Activated naive CD4-positive, alpha-beta T cell treated with anti-CD3 and anti-CD28 coated beads, Interleukin-2, amount 50 U/mL, for 16 hours (primary cell): ENCODE measurements around the gene HOXD8.

ENCODE experiments used
- DNase-seq: peaks from one replicate; pipeline ENCODE4 v3.0.0-alpha.2; 2020

Gene HOXD8

DNA sequence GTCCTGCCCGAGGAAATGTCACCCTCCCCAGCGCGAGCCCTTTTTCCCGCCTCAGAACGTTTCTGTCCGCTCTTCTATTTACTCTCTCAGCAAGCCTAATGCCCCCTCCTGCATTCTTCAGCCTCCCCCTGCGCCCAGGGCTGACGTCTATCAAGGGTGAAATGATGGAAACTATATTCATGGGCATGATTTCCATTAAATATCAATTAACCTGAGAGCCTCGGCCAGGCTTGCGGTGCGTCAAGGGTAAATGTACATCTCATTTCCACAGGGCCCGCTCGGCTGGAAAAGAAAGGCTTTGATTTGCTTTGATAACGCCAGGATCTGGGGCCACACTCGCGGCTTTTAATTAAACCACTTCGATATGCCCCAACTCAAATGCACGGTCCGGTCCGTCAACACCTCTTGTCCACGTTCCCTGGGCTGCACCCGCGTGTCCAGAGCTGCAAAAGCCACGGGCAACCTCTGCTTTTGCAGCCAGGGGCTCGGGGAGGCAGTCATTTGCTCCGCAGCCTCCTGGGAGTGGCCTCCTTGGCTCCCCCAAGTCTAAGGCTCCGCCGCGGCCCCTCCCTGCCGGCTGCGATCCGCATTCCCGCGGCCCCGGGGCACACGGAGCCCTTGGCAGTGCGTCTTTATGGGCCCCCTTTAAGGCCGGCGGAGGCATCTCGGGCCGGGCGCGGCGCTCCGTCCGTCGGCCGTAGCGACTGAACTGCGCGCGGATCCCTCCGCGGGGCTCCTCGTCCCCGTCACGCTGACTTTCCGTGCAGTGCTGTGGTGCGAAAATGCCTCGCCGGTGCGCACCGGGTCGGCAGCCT, at the start of gene HOXD8:
Gene HOXD8, plus strand, starts transcription at position 724 of the 815 bp plus-strand sequence. CDS start 662 bp downstream, outside the sequence.
- DNase-seq: no peak

DNA sequence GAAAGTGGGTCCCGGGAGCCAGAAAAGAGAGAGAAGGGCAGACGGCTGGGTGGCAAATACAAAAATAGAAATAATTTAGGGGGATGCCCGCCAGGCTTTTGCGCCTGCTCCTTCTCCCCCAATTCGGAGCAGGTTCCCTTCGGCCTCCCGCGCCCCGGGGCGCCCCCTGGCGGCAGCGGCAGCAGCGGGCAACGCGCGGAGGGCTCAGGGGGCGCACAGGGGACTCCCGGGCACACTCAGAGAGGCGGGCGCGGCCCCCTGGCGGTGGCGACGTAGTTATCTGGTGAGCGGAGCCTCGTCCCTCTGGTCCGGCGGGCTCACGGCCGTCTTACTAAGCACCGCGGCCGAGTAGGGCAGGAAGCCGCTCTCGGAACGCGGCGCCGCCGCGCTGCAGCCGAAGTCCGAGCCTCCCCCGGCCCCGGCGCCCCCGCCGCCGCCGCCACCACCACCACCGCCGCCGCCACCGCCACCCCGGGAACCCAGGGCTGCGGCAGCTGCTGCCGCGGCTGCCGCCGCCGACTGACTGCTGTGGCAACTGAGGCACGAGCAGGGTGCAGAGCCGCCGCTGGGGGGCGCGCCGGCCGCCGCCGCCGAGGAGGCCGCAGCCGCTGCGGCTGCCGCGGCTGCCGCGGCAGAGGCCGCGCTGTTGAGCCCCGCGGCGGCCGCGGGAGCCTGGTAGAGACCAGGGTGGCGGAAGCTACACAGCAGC, 49.5 kb upstream of the HOXD8 start:
- DNase-seq: no peak

DNA sequence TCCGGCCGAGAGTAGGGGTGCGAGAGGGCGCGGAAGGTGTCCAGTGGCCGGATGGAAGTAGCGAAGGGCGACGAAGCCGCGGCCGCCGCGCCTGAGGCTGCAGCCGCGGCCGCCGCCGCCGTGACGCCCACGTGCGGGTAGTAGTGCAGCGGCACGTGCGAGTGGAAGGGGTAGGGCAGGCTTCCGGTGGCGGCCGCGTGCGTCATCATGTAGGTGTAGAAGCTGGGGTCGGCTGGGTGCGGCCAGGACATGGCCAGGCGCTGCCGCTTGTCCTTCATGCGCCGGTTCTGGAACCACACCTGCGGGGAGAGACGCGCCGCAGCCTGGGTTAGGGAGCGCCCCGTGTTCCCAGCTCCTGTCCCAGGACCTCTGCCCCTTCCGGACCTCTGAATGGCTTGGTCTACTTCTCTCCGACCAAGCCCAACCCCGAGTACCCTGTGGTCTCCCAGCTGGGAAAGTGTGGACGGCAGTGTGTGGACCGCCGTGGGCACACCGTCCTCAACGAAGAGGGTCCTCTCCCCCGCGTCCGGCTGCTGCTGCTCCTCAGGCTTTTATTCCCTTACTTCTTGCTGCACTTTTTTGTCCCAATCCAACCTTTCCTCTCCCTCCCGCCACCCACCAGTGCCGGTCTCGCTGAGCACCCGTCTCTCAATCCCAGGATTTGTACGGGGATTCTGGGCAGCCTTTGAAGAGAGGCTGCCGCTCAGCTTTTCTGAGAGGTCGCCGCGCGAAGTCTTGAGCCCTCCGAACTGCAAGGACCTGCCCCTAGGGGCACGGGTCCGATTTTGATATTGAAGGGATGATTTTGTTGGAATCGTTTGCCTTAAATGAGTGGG, 48.7 kb upstream of the HOXD8 start:
- no peak for DNase-seq

DNA sequence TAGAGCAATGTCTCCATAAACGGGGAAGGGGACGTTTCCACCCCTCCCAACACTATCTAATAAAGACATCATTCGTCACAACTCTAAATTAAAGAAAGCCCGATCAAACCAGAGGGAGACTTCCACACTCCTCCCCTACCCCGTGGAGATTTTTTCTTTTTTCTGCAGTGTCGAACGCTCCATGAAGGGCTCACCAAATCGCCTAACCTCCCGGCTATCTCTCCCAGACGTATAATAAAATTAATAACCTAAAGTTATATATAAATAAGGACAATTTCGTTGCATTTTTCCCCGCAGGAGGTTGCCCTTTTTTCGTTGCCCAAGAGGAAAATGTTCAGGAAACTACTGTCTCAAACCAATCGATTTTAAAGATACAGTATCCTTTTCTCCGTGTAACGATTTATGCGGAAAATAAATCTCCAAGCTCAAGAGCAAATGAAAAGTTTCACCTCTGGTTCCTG, 48.1 kb upstream of the HOXD8 start:
- DNase-seq: no peak

DNA sequence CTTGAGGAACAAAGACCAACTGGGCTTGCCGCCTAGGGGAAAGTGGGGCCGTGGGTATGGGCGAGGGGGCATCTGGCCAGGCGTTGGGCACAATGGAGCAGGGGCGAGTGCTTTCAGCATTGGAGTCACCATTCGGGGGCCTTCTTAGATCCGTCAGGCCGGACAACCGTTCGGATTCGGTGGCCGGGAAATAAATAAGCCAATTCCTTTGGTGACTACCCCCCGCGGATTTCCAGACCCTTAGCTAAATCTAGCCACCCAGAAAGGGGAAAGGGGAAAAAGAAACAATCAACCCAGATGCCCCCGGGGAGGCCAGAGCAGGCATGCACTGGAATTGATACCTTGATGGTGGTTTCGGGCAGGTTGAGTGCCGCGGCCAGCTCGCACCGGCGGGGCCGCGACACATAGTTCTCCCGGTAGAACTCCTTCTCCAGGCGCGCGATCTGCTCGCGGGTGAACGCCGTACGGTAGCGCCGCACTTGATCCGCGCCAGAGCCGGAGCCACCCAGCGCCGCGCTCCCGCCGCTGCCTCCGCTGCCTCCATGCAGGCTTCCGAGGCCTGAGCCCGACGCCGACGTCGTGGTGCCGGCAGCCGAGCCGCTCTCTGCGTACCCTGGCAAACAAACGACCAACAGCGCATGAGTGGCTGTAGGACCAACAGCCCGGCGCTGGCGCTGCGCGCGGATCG, 47.5 kb upstream of the HOXD8 start:
- no peak for DNase-seq

DNA sequence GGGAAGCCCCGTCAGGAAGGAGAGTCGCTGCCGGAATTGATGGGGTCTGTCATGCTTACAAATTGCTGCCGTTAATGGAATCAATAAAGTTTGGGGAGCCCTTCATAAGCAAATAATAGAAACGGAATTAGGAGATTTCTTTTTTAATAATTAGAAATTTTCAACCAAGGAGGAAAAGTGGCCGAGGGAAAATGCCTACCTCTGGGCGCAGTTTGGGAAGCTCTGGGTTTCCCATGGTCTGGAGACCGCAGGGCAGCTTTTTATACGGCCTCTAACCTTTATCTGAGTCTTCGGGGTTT, 47.0 kb upstream of the HOXD8 start:
- no peak for DNase-seq

DNA sequence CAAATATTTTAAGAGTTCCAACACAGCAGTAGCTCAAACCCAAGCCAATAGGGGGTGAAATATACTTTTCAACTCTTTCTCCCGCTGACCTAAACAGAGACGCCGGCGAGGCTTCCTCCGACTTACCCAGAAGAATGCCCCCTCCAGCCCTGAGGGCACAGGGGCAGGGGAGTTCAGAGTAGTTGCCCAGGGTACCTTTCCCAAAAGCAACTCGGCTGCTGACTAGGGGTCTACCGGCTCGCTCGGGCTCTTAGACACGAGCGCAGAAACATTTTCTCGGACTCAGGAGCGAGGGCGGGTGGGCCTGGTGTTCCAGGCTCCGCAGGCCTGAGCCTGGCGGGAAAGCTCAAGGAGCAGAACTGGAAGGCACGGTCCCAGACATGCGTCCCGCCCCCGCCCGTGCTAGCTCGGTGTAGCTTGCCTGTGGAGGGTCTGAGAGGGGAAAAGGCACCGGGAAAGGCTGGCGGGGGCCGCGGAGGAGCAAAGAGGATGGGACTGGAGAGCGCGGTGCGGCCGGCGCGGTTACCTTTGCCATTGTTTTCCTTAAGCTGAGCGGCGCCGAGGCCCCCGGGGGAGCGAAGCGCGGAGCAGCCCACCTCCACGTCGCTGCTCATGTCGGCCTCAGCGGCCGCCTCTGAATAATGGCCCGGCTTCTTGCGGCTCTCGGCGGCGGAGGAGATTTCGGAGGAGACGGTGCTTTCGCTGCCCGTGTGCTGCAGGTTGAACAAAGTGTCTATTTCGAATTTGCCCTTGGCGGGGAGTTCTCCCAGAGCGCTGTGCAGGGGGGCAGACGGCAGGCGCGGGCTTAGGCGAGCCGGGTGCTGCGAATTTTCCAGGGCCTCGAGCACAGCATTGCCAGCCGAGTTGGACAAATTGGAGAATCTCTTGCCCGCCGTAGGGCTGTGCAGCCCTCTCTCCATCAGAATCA, 46.4 kb upstream of the HOXD8 start:
- no peak for DNase-seq

DNA sequence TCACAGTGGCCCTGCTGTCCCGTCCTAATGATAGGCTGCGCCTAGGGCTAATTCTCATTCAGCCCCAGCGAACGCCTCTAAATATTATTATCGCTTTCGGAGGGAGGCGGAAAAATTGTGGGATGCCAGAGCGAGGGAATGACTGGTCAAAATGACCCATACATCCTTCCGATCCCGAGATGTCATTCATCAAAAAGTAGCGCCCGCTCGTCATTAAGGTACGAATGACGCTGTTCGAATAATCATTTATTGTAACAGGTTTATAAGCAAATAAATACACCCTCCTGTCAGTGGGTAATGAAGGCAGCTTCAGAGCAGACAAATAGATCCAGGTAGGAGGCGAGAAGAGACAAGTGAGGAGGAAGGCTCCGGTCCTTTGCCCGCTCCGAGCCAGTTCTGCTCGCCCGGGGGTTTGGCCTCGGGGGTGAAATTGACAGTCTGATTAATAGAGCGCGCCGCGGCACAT, 45.7 kb upstream of the HOXD8 start, which contains the start of gene EVX2:
Gene EVX2, minus strand, starts transcription at position 167 of the 466 bp plus-strand sequence. CDS start 186 bp downstream, outside the sequence.
- DNase-seq: no peak

DNA sequence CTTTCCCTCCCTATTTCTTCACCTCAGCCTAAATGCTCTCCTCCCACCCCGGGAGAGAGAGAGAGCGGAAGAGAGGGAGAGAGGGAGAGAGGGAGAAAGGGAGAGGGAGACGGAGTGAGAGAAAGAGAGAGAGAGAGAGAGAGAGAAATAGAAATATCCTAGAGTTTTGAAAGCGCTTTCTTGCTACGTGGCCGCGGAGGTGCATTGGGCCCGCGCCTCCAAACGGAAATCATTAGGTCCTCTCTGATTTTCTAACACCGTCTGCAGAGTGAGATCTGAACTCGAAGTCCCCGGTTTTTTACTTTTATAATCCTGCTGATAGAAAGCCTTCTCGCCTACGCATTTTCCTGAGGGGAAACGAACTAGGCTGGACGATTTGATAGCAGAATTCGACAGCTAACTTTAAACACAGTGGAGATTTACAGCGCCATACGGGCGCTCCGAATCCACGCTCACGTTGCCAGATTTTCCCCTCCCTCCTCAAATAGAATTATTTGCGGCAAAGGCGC, 44.8 kb upstream of the HOXD8 start:
- no peak for DNase-seq

DNA sequence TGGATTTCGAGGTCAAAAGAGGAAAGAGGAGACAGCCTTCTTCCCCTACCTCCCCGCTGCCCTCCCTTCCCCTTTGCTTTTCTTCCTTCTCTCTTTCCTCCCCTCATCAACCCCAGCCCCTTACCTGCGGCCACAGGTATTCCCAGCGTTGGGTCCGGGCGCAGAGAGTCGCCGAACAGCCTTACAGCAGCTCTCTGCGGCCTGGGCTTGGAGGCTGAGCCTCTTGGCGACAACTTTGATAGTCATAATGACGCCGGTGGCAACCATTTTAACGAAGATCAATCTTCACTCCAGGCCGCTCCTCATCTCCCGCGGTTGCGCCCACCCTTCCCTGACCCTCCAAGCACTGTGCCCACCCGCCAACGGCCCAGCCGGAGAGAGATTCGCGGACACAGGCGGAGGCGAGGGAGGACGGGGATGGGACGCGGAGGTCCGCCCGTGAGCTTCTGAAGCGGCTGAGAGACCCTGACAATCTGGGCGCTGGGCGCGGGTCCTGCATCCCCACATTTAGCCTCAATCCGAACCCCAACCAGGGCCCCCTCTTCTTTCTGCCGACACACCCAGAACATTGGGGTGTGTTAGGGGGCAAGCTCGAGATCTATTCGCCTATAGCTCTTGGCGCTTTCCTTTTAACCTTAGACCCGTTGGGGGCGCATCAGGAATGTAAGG, 44.3 kb upstream of the HOXD8 start:
- no peak for DNase-seq

DNA sequence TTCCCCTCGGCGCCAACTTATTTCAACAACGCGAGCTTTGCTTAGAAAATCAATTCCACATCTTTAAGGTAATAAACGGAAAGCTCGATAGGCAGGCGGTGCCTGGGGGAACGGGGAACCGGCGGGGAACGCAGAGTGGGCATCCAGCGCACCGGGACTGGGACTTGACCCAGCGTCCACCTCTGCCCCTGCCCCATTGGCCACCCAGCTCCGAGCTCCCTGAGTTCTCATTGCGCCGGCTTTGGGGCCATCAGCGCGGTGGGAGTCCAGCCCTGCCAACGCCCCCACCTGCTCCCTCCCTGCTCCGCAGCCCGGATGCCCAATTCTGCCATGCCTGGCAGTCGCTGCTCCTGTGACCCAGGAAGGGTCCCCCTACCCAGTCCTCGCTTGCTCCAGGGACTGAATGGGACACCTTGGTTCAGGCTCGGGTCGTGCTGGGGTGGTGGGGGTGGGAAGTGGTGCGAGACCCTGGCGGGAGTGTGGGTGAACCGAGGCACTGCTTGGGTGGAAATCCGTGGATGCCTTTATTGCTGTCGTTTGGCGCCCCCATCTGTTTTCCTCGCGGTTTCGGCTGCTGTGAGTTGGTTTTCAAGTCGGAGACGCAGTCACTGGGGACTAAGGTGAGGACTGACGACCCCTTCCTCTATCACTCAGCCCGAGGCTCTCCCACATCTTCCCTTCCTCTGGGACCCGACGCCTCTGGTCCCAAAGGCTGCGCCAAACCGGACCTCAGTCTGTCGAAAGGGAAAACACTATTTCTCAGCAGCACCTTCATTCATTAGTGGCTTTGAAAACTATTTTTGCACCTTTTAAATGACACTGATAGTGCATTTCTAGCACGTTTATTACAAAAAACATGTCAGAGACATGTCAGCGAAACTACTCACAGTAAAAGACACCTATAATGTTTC, 43.4 kb upstream of the HOXD8 start:
- DNase-seq: no peak

DNA sequence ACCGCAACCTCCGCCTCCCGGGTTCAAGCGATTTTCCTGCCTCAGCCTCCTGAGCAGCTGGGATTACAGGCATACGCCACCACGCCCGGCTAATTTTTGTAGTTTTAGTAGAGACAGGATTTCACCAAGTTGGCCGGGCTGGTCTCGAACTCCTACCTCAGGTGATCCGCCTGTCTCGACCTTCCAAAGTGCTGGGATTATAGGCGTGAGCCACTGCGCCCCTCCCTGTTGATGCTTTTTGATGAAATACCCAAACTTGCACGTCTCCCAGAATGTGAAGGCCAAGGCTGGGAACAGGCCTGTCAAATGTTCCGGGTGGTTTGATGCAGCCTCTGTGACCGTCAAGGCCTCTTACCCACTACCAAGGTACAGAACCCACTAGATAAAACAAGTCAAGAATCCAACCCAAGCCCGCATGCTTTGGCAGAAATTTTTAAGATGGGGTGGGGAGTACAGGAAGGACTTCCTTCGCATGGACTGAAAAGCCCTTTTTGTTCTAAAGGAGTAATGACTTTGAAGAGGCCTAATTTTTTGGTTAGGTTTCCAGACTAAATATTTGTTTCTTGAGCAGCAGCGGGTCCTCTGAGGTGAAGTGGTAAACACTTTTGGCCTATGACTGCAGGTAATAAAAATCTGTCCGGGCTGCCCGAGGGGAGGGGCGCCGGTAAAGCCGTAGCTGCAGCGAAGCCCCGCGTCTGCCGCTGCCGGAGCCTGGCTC, 42.0 kb upstream of the HOXD8 start:
- no peak for DNase-seq

DNA sequence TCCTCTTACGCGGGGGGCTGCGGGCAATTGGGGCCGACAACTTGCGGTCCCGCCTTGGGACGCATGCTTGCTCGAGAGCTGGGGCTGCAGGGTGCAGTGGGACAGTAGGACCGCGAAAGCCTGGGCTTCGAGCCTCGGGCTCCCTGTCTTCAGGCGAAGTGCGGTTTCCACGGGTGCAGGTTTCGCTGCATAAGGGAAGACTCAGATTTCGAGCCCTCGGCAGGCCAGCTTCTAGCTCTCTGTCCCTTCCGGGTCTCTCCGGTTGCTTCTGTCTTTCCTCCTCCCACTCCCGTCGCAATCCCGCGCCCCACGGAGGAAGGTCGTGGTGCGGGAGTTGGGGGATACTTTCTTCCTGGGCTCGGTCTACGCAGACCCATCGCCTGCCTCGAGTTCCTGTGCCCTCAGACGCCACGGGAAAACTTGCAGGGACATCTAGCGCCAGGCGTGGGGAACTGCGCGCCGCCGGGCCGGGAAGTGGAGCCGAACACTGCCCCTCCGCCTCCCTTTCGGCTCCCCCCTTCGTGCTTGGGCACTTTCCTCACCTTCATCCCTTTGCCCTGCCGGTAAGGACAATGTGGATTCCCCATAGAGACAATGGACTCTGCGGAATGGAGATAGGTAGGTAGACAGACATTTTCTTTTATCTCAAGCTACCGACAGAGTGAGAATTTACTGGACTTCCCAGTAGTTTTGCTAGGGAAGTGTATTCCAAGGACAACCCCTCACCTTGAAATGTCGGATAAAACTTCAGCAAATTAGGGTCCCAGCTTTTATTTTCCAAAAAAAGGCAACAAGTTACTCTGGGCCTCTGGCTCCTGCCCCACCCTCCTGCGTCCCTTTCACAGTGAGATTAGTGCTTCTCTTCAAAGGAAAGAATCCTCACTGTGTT, 41.2 kb upstream of the HOXD8 start:
- DNase-seq: no peak

DNA sequence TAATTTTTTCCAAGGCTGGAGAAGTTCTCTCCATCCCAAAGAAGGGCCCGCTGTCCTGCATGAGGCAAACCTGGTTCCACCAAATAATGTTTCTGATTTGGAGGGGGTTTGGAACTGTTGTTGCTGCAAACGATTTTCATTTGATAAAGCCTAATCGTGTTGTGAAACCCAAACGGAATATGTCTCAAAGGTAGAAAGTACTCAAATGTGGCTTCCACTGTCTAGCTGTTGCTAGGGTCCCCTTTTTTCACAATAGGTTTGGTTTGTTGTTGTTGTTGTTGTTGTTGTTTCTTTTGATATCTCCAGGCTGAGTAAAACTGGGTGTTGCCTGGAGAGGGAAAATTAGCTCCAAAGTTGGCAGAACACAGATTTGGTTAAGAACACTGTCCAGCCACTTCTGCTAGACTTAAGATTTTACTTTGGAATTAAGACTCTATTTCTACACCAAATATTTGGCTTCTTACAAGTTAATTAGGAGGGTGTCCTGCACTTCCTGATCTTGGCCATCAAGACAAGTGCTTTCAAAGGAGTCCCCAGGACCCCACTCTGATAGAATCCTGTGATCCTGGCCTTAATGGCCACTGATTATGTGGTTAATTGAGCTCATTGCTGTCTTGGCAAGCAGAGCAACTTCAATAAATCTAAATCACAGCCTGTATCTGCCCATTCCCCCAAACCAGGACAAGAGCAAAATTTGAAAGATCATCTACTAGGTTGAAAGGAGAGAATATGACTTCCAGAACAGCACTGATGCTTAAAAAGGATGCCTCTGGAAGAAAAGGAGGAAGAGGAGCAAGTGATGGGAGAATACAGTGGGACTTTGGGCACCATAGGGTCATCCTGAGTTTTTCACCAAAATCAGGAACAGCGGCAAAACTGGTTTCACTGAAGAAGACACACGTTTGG, 40.3 kb upstream of the HOXD8 start:
- no peak for DNase-seq

DNA sequence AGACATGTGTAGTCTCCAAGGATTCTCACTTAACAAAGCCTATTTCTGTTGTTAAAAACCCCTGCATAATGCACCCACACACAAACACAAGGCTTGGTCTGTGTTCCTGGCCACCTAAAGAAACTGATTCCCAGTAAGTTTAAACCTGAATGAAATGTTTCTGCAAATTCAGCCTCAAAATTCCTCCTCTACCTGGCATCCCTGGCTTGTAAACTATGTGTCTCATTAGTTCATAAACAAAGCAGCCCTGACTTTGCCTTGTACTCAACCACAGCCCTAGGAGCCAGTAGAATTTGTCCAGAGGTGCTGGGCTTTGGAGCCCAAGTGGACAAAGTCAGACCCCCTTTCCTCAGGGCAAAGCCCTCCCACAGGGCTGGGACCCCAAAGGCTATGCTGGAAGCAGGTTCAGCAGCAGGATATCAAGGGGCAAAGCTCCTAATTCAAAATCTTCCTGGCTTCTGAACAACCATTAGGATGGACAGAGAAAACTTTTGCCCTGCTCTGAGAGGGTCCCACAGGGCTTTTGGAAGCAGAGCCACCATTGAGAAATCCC, 39.6 kb upstream of the HOXD8 start:
- DNase-seq: no peak

DNA sequence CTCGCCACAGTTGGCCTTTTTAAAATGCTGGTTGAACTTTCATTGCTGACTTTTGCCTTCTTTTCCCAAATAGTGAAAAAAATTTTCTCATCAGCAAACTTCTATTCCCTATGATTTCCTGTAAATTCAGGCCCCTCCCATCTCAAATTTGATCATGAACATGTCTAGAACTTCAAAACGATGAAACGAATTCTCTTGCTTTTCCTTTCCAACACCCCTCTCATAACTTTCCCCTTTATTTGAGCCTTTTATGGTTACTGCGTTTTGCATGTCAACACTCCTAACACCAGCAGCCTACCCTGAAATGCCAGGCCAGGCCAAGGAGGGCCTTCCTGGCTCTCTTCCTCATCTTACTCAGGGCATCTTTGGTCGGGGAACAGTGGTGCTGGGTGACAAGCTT, 38.6 kb upstream of the HOXD8 start:
- no peak for DNase-seq
